ENCODE measurements around the gene KHDRBS1. TPM values are rescaled to one million over a fixed set of nuclear protein-coding genes. Genes with fewer than 3 reads are reported as not detected.

KHDRBS1 gene
- total RNA-seq, 1 experiment from 2014 or later = 267 TPM

- Histone ChIP-seq H2BK120ac (ENCODE audit: low read depth, low read length, poor library complexity, severe bottlenecking) (no peak overlapping the region), H2BK15ac (ENCODE audit: low read depth, low read length) (no peak overlapping the region), H3K27me3 (ENCODE audit: insufficient read depth, low read length) (no peaks in the 10 kb centered on the region), H3K4ac (ENCODE audit: low read depth, low read length) (no peak overlapping the region), H3K56ac (ENCODE audit: insufficient read length, low read depth, low read length) (no peak overlapping the region), H3K14ac (ENCODE audit: insufficient read depth, low read length) (no peak overlapping the region), H3K18ac (ENCODE audit: insufficient read length, low read depth, low read length) (no peak overlapping the region), H4K20me1 (ENCODE audit: control insufficient read depth, insufficient read depth, insufficient read length) (peaks cover 3% of the 10 kb centered on the region), H2BK20ac (ENCODE audit: low read depth, low read length, poor library complexity, severe bottlenecking) (no peak overlapping the region), H3T11ph (ENCODE audit: low read length) (no peak overlapping the region), H2AK5ac (ENCODE audit: insufficient read length, low read length) (no peak overlapping the region), H4K8ac (replicated peaks; ENCODE audit: insufficient read length, low read depth, low read length) (no peak overlapping the region), H3K27ac (ENCODE audit: insufficient read length, low read depth, low read length) (no peak overlapping the region), H3K4me1 (ENCODE audit: insufficient read depth, low read length) (no peaks in the 10 kb centered on the region), H4K5ac (ENCODE audit: insufficient read length, low read depth, low read length) (no peak overlapping the region), H3K79me1 (ENCODE audit: insufficient read depth, low read depth, low read length, poor library complexity, severe bottlenecking) (peaks cover 2% of the 10 kb centered on the region), H3K79me2 (ENCODE audit: insufficient read depth, low read length) (0 out of 2 replicates have a peak, but pooled peaks cover 2% of the 10 kb centered on the region), H3K9ac (ENCODE audit: extremely low read depth, insufficient read length, low read length) (no peak overlapping the region), H2BK5ac (ENCODE audit: insufficient read length, low read length) (no peak overlapping the region), H4K91ac (ENCODE audit: insufficient read length, low read depth, low read length) (no peak overlapping the region), H2BK12ac (ENCODE audit: insufficient read length, low read depth, low read length) (no peak overlapping the region), H3K23me2 (ENCODE audit: insufficient read length, low read depth, low read length, poor library complexity, severe bottlenecking) (no peaks in the 10 kb centered on the region), H3K23ac (ENCODE audit: insufficient read length, low read depth, low read length) (no peak overlapping the region), H2AFZ (ENCODE audit: low read length) (no peak overlapping the region), H3K9me3 (ENCODE audit: control insufficient read depth, low read depth, low read length) (no peaks in the 10 kb centered on the region), H3K4me2 (ENCODE audit: insufficient read depth, insufficient read length, low read length) (no peak overlapping the region)
- Mint-ChIP-seq H3K4me1 (no peaks in the 10 kb centered on the region), H3K27me3 (ENCODE audit: low read depth) (no peaks in the 10 kb centered on the region), H3K36me3 (ENCODE audit: insufficient read depth in 1 of 3, low read depth in 3 of 3) (peaks cover 44 to 76% (median 75%) of the 10 kb centered on the region in 3 experiments), H3K9me3 (no peaks in the 10 kb centered on the region), H3K4me3 (no peak overlapping the region), H3K27ac (no peak overlapping the region)
- no peak for DNase-seq
- no peak for TF ChIP-seq CTCF (conservative IDR thresholded peaks at IDR 0.05)
- WGBS (ENCODE audit: extremely low coverage, insufficient read length, low lambda C conversion rate) = no CpG with 5 or more reads among the region's 4 CpGs
These were observed 39.2 kb downstream of the KHDRBS1 start for GRCh38 chr1:32052887-32053286.

Measured in H9 (cell line).